Peyer's patch (tissue), 4 donors: ENCODE measurements around the gene EVI2B.

ENCODE experiments used
- CTCF ChIP-seq, 6 experiments: fragments of 450-650 bp in 4 of 6; fragments of 200-600 bp in 2 of 6; sonication (generic) in 1 of 6; IDR thresholded peaks; one replicate each; pipeline ENCODE4 v1.5.1; 2017 to 2019; ENCODE audit warnings: antibody characterized with exemption in 6 of 6, mild to moderate bottlenecking in 3 of 6, moderate library complexity in 1 of 6
- POLR2A ChIP-seq, 2 donors: fragments of 450-650 bp; IDR thresholded peaks; one replicate each; pipeline ENCODE4 v1.5.1; 2017; ENCODE audit warnings: antibody characterized with exemption in 2 of 2, mild to moderate bottlenecking in 2 of 2, moderate library complexity in 2 of 2

DNA sequence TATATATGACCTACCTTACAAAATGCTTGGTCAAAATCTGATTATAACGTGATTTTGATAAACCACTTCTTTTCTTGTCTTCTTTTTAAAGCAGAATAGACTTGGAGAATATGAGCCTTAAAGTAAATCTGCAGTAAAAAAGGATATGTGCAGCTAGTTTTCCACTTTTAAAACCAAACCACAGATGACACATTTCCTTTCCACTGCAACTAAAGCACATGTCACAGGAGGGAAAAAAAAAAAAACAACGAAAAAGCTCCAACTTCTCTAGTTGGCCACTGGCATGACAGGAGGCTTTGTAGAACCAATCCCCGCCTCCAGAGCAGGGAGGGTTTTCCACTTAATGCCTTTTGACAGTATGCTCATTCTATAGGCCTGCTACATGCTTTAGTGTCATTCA, 7.6 kb upstream of the EVI2B start, which contains the start of gene EVI2A:
- TF ChIP-seq POLR2A (IDR thresholded peaks at IDR 0.05) (peak in 1 of 2 donors; percentile 34), CTCF (IDR thresholded peaks at IDR 0.05) (no peak)
